SK-N-SH (cell line): Measurements from ENCODE around the gene TSTD1.
A peak's percentile ranks its signal among the peaks of the same experiment; 100 is the strongest.

ENCODE experiments used
- CTCF ChIP-seq: fragments of 200-600 bp; sonication (generic); IDR thresholded peaks from 2 replicates; pipeline ENCODE4 v1.6.1; 2017; ENCODE audit warnings: antibody characterized with exemption, mild to moderate bottlenecking, moderate library complexity
- FOXJ3 ChIP-seq: sonication (generic); formaldehyde crosslinking; IDR thresholded peaks from 2 replicates; pipeline ENCODE4 v1.5.1; 2020; ENCODE audit warnings: mild to moderate bottlenecking, missing genetic modification reagents
- NRF1 ChIP-seq: IDR thresholded peaks from 2 replicates; pipeline ENCODE4 v1.6.1; 2012; ENCODE audit warnings: low read depth, mild to moderate bottlenecking, low read length
- POLR2AphosphoS5 ChIP-seq: IDR thresholded peaks from 2 replicates; pipeline ENCODE4 v1.6.1; 2012; ENCODE audit warnings: low read depth, low read length
- TCF12 ChIP-seq: IDR thresholded peaks from 2 replicates; pipeline ENCODE4 v1.4.0; 2012

GRCh38 chr1:160996178-160996577, 42.6 kb downstream of the TSTD1 start:
- TF ChIP-seq FOXJ3 (CRISPR knock-in tag) = no peak
- no peak for TF ChIP-seq CTCF
- TF ChIP-seq POLR2AphosphoS5 = no peak
- TF ChIP-seq TCF12 = peak; percentile 44; the same call in 1 of the 2 replicates
- TF ChIP-seq NRF1 = no peak
